Globus pallidus (tissue), 1 donor: ENCODE results near the gene STRBP.
"Not testable (repeated sequence)": the region's sequence is repeated elsewhere in the genome, so short reads cannot be mapped to it uniquely, and the experiment has no call there.

Experiments used
- DNase-seq: peaks from one replicate; pipeline ENCODE4 v3.0.0-alpha.2; 2015; ENCODE audit warnings: low spot score

Gene STRBP

DNA sequence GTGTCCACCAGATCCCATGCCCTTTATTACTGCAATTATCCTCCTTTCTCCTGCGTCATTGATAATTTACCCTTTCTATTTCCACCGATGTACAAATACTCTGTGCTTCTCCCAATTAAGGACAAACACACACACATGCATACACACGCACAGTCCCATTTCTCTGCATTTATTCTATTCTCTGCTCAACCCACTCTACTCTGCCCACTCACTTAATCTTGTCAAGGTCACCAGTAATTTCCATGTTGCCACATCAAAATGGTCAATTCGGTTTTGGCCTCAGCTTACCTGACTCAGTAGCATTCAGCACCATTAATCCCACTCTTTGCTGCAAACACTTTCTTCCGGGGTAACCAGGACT lies 14.6 kb upstream of the STRBP start:
- DNase-seq, result no peak

DNA sequence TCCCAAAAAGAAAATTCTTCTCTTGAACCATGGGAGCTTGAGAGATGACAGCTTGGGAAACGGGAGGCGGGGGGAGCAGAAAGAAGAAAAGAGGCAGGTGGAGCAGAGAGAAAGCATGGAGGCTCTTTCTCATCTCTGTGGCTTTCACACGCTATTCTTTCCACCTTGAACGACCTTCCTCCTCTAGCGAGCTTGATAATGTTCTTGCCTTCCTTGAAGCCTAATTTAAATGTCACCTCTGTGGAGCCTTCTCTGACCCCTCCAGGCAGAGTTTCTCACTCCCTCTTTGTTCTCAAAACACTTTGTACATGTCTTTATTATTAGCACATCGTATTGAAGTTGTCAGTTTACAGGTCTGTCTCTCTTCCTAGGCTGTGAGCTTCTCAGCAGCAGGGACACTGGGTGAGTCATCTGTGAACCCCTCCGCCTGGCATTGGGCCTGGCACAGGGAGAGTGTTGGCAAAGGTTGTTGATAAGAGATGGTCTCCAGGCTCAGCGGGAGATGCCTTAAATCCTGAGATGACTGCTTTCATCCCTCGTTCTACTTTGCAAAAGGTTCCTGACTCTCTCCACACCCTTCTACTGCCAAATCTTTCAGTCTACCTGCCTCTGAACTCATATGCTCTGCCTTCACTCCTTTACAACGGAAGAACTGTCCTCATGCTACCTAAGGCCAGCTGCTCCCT lies 14.1 kb upstream of the STRBP start:
- DNase-seq, result no peak

GRCh38 chr9:123281659-123282350 lies 13.4 kb upstream of the STRBP start:
- no peak for DNase-seq

GRCh38 chr9:123278879-123279493 lies 10.6 kb upstream of the STRBP start:
- not testable (repeated sequence) for DNase-seq

- DNase-seq, result no peak
These were observed 10.0 kb upstream of the STRBP start for GRCh38 chr9:123278361-123278760.

- no peak for DNase-seq
These were observed 8.2 kb upstream of the STRBP start for GRCh38 chr9:123276551-123276950.

DNA sequence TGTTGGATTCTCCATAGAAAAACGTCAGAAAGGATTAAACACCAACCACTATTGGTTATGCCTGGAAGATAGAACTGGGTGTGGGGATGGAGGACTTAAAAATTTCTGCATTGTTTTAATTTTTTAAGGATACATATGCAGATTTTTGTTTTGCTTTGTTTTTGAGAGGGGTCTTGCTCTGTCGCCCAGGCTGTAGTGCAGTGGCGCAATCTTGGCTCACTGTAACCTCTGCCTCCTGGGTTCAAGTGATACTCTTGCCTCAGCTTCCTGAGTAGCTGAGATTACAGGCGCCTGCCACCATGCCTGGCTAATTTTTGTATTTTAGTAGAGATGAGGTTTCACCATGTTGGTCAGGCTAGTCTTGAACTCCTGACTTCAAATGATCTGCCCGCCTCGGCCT lies 2.7 kb upstream of the STRBP start:
- DNase-seq, result not testable (repeated sequence)

DNA sequence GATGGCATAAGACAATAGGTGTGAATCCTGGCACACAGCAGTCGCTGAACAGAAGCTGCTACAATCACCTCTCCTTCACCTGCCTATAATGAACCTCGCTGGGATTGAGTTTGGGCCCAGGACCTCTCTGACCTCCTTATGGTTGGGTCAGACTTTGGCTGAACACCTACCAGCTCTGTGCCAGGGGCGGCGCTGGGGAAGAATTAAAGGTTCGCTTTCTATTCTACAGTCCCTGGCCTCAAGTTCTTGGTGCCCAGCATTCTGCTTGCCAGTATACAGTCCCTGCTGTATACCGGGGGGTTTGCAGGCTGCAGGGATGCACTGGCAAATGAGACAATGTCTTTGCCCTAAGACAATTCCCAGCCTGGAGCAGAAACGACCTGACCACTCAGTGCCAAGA lies 895 bp upstream of the STRBP start:
- no peak for DNase-seq

GRCh38 chr9:123268199-123268464 lies 254 bp downstream of the STRBP start:
- DNase-seq, result no peak

DNA sequence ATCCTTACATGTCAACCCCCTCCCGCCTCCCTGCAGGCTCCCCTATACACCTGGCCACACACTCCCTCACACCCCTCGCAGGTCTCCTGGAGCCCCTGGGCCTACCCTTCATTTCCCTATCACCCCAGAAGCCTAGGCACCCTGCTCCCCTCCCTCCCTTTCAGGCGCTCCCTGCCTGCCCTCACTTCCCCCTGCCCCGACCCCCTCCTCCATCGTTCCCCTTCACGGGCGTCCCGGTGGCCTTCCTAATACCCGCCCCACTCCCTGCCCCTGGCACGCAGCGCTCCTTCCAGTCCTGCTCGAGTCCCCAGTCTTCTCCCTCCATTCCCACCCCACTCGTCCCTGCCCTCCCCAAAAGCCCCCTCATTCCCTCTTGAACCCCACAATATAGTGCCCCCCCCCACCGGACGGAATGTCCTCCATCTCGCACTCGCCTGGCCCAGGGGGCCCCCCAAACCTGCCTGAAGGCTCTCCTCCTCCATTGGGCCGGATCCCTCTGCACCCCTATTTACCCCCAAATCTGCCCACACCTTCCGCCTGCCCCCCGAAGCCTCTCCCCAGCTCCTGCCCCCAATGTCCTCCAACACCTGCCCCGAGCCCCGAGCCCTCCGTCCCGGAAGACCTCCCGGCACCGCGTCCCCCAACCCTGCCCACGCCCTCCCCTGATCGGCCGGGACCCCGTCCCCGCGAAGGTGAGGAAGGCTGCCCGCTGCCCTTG lies 746 bp downstream of the STRBP start:
- no peak for DNase-seq

- no peak for DNase-seq
These were observed 1.6 kb downstream of the STRBP start for GRCh38 chr9:123266655-123267399.

GRCh38 chr9:123265833-123266232 lies 2.6 kb downstream of the STRBP start:
- DNase-seq, result no peak

DNA sequence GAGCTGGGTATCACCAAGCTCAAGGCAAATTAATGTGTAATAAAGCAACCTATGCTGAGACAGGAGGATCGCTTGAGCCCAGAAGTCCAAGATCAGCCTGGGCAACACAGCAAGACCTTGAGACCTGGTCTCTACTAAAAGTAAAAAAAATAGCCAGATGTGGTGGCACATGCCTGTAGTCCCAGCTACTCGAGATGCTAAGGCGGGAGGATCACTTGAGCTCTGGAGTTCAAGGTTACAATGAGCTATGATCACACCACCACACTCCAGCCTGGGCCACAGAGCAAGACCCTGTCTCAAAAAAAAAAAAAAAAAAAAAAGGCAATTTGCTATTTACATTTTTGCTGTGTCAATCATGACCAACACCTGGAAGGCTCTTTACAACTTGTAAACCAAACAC lies 5.2 kb downstream of the STRBP start:
- DNase-seq, result no peak

- DNase-seq, result no peak
These were observed 6.0 kb downstream of the STRBP start for GRCh38 chr9:123262338-123262737.

- no peak for DNase-seq
These were observed 7.2 kb downstream of the STRBP start for GRCh38 chr9:123261006-123261677.

- no peak for DNase-seq
These were observed 8.0 kb downstream of the STRBP start for GRCh38 chr9:123260340-123260739.

DNA sequence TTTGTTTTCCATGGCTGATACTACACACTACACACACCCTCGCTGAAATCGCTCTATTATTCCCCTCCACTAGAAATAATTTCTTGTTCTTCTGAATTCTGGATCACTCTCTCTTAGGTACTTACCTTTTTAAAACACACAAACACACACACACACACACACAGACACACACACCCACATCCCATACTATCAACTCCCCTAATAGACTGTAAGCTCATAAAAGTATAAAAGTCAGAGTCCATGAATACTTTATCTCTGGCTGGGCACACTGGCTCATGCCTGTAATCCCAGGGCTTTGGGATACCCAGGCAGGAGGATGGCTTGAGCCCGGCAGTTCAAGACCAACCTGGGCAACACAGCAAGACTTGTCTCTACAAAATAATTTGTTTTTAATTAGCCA lies 11.1 kb downstream of the STRBP start:
- no peak for DNase-seq

GRCh38 chr9:123255718-123256117 lies 12.7 kb downstream of the STRBP start:
- no peak for DNase-seq

GRCh38 chr9:123253204-123253603 lies 15.2 kb downstream of the STRBP start:
- DNase-seq, result no peak

- no peak for DNase-seq
These were observed 16.6 kb downstream of the STRBP start for GRCh38 chr9:123251741-123252140.

- no peak for DNase-seq
These were observed 17.1 kb downstream of the STRBP start for GRCh38 chr9:123251324-123251723.

- no peak for DNase-seq
These were observed 17.9 kb downstream of the STRBP start for GRCh38 chr9:123250504-123250903.
